Activated T-cell treated with anti-CD3 and anti-CD28 coated beads, Interleukin-2, amount 50 U/mL, for 24 hours (primary cell): ENCODE measurements around the gene FAM72B.
"Not testable (repeated sequence)": the region's sequence is repeated elsewhere in the genome, so short reads cannot be mapped to it uniquely, and the experiment has no call there.

ENCODE experiments used
- DNase-seq: peaks from one replicate; pipeline ENCODE4 v3.0.0-alpha.2; 2020
- H3K27ac Mint-ChIP-seq: 2 replicates; pipeline ENCODE4 v1.8.0; 2020; ENCODE audit warnings: mild to moderate bottlenecking, mixed read lengths
- H3K27me3 Mint-ChIP-seq: 2 replicates; pipeline ENCODE4 v1.8.0; 2020; ENCODE audit warnings: mixed read lengths
- H3K36me3 Mint-ChIP-seq: 2 replicates; pipeline ENCODE4 v1.8.0; 2020; ENCODE audit warnings: low read depth, mixed read lengths
- H3K4me1 Mint-ChIP-seq: 2 replicates; pipeline ENCODE4 v1.8.0; 2020; ENCODE audit warnings: low read depth, mixed read lengths
- H3K4me3 Mint-ChIP-seq: 2 replicates; pipeline ENCODE4 v1.8.0; 2020; ENCODE audit warnings: mild to moderate bottlenecking, moderate library complexity, mixed read lengths
- H3K9me3 Mint-ChIP-seq: 2 replicates; pipeline ENCODE4 v1.8.0; 2020; ENCODE audit warnings: mixed read lengths

Gene FAM72B

DNA sequence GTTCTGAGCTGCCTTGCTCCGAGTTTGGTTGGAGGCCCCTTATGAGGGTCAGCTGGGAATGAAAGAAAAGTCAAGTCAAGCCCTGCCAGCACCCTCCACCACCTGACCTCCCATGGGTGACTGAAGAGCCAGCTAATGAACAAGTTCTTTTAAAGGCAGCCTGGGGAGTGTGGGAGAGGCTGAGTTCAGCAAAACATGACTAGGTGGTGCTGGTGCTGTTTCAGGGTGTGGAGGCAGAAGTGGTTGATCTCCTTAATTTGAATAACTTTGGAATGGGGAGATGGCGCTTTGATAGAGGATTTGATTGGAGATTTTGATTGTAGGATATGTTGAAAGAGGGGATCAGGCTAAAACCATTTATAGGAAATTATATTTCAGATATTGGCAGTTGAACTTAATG lies 23.2 kb upstream of the FAM72B start:
- H3K27ac Mint-ChIP-seq, H3K9me3 Mint-ChIP-seq, H3K4me3 Mint-ChIP-seq, H3K27me3 Mint-ChIP-seq, H3K4me1 Mint-ChIP-seq, DNase-seq, H3K36me3 Mint-ChIP-seq: not testable (repeated sequence)

GRCh38 chr1:121205786-121206711 lies 21.9 kb upstream of the FAM72B start:
- not testable (repeated sequence) for DNase-seq, H3K27me3 Mint-ChIP-seq, H3K4me1 Mint-ChIP-seq, H3K36me3 Mint-ChIP-seq, H3K9me3 Mint-ChIP-seq, H3K4me3 Mint-ChIP-seq, H3K27ac Mint-ChIP-seq

DNA sequence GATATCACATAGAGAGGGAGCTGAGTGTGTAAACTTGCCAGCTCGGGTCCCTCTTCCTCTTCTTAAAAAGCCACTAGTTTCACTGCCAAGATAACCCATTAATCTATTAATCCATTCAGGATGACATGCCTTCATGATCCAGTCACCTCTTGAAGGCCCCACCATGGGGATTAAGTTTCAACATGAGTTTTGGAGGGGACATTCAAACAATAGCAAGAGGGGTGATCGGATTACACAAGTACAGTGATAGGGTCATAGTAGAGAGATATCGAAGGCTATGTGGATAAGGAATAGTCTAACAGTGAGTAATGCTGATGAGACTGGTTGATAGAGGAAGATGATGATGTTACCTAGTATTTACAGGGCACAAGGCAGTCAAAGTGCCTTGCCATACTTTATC lies 18.8 kb upstream of the FAM72B start:
- H3K4me3 Mint-ChIP-seq, H3K36me3 Mint-ChIP-seq, H3K27me3 Mint-ChIP-seq, H3K27ac Mint-ChIP-seq, DNase-seq, H3K9me3 Mint-ChIP-seq, H3K4me1 Mint-ChIP-seq: not testable (repeated sequence)

DNA sequence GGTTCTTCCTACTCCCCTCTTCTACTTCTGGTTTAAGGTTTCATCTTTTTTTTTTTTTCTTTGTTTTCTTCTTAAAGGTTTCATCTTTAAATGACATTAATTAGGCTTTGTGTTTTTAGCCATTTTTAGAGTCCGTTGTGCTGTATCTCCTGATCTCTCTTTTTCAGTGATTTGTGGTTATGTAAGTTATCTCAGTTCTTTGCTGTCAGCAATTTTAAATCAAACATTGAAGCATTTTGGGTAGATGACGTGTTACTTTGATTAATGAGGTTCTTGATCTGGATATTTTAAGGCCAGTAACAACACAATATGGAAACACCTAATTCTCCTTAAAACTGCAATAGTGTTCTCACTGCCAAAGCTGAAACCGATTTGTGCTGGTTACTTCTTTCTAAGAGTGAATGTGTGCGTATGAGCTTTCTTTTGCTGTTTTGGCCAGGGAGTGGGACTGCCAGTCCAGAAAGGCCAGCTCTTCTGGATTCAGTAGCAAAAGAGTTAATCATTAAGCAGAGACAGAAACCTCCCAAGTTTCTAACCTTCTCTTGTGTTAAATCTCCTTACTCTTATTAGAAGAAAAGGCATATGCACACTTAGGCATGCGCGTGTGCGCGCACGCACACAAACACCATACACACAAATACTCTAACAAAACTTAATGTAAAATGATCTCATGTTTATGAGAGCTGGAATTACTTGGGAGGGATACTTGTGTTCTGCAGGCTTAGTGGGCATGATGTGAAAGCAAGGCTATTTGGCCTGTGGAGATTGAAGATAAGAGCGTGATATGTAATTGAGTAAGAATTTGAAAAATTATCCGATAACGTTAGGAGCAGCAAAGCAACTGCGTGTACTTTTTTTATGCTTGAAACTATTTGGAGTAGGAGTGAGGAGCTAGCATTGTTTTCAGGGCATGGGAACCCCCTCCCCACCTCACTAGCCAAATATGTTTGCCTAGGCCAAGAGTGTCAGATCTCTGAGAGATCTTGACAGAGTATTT lies 17.1 kb upstream of the FAM72B start:
- not testable (repeated sequence) for H3K9me3 Mint-ChIP-seq, DNase-seq, H3K4me3 Mint-ChIP-seq, H3K36me3 Mint-ChIP-seq, H3K27me3 Mint-ChIP-seq, H3K27ac Mint-ChIP-seq, H3K4me1 Mint-ChIP-seq

DNA sequence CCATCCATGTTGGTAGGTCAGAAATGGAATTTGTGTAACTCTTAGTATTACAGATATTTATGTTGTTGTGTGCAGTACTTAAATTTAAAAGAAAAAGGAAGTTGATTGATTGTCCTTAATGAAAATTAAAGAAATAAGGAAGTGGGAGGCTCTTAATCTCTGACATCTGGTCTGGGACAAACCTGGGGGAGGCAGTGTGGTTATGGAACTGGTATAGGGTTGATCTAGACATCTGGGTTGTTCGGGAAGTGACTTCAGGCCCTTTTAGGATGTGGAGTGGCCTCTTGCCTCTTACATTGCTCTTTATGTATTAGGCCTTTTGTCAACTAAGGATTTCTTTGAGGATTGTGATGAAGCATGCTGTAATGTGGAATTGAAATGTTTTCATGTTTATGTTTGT lies 16.1 kb upstream of the FAM72B start:
- not testable (repeated sequence) for DNase-seq, H3K4me1 Mint-ChIP-seq, H3K36me3 Mint-ChIP-seq, H3K27me3 Mint-ChIP-seq, H3K4me3 Mint-ChIP-seq, H3K27ac Mint-ChIP-seq, H3K9me3 Mint-ChIP-seq

GRCh38 chr1:121199763-121200162 lies 15.6 kb upstream of the FAM72B start:
- H3K27ac Mint-ChIP-seq, H3K4me3 Mint-ChIP-seq, H3K27me3 Mint-ChIP-seq, DNase-seq, H3K9me3 Mint-ChIP-seq, H3K4me1 Mint-ChIP-seq, H3K36me3 Mint-ChIP-seq: not testable (repeated sequence)

DNA sequence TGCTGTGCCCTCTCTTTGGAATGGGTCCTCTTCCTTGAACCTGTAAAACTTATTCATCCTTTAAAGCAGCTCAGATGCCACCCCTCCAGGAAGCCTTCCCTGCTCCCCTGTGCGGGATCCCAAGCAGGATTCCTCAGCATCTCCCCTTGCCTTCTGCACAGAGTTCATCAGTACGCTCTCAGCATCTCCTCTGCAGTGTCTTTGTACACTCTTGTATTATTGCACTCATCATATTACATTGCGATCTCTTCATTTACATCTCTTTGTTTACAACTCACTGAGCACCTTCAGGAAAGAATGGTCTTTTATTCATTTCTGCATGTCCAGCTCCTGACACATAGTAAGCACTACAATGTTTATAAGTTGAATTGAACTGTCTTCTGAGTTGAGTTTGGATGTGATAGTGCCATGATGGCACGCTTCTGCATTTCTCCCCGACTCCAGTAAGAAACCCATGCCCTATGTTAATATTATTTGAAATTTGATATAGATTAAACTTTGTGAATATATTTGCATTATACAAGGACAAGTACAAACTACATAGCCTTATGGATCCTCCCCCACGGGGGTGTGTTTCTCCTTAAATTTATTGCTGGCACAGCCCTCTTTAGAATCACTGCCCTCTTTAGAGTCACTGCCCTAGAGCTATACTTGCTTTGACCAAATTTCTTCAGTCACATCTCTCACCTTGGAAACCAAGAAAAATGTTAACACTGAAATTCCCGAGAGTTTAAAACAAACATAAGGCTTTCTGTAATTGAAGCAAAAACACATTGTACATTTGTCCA lies 13.1 kb upstream of the FAM72B start:
- H3K27me3 Mint-ChIP-seq, DNase-seq, H3K4me3 Mint-ChIP-seq, H3K9me3 Mint-ChIP-seq, H3K27ac Mint-ChIP-seq, H3K36me3 Mint-ChIP-seq, H3K4me1 Mint-ChIP-seq: not testable (repeated sequence)

- not testable (repeated sequence) for H3K36me3 Mint-ChIP-seq, H3K27ac Mint-ChIP-seq, H3K4me3 Mint-ChIP-seq
Observed at GRCh38 chr1:121192512-121192911, 8.4 kb upstream of the FAM72B start.

GRCh38 chr1:121187914-121188313 lies 3.8 kb upstream of the FAM72B start:
- not testable (repeated sequence) for H3K9me3 Mint-ChIP-seq, H3K27me3 Mint-ChIP-seq, H3K4me1 Mint-ChIP-seq, DNase-seq, H3K36me3 Mint-ChIP-seq, H3K27ac Mint-ChIP-seq
- peak overlapping the region; percentile 41 for H3K4me3 Mint-ChIP-seq

More at GRCh38 chr1:121192512-121192911, 8.4 kb upstream of the FAM72B start:
- not testable (repeated sequence) for DNase-seq, H3K4me1 Mint-ChIP-seq, H3K27me3 Mint-ChIP-seq, H3K9me3 Mint-ChIP-seq

DNA sequence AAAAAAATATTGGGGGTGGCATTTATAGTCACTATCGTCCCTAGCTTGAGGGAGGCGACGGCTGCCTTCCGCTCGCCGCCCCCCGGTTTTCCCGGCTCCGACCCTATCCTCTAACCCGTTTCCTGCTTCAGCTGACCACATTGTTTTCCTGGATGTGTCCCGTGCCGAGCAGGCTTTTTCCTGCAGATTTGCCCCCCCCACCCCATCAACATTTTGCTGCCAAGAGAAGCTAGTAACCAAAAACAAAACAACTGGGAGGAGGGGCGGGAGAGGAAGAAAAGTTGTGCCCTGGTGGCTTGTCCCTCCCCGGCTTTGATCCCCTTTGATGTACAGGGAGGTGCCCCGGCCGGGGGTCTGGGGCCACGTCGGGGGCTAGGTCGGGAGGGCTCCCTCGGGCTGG lies 2.1 kb upstream of the FAM72B start:
- H3K4me3 Mint-ChIP-seq, H3K27ac Mint-ChIP-seq, H3K4me1 Mint-ChIP-seq, DNase-seq, H3K36me3 Mint-ChIP-seq, H3K27me3 Mint-ChIP-seq, H3K9me3 Mint-ChIP-seq: not testable (repeated sequence)

- Mint-ChIP-seq H3K4me3 (peak overlapping the region; percentile 81), H3K27ac (peak overlapping the region; percentile 93)
- H3K36me3 Mint-ChIP-seq, H3K27me3 Mint-ChIP-seq, DNase-seq, H3K4me1 Mint-ChIP-seq, H3K9me3 Mint-ChIP-seq: not testable (repeated sequence)
Observed at GRCh38 chr1:121185140-121185708, 1.1 kb upstream of the FAM72B start.

DNA sequence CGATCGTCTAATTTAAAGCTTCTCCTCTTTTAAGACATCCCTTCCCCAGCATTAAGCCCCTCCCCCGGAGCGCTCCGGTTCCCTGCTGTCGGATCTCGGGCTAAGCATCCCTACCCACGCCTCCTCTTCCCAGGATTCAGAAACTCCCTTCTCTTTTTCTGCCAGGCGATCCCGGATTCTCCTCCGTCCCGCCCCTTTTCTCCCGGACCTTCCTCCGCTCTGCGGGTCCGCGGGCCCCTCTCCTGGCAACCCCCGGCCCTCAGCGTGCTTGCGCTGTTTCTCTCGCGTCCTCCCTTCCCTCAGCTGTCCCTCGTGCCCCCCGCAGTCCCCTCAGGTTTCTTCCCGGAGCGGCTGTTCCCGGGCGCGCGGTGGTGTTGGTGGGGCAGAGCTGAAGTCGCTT lies 273 bp downstream of the FAM72B start:
- H3K9me3 Mint-ChIP-seq, H3K27ac Mint-ChIP-seq, H3K4me1 Mint-ChIP-seq, H3K27me3 Mint-ChIP-seq, H3K36me3 Mint-ChIP-seq: not testable (repeated sequence)
- peak; percentile 33 for DNase-seq
- H3K4me3 Mint-ChIP-seq = peak overlapping the region; percentile 50

DNA sequence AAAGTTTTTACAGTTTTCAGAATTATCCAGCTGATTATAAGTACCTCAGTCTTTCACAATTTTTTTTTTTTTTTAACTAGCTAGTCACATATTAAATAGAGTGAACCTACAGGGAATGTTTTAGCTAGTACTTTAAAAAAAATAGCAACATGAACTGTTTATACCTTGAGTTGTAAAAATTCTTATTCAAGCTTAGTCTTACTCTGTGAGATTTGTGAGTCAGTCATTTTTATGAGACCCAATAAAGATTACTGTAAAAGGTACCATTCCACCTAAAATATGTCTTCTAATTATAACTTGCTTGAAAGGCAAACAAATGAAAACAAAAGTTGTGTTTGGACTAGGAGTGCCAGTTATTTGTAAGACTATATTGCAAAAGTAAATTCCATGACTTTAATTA lies 5.9 kb downstream of the FAM72B start:
- not testable (repeated sequence) for H3K27ac Mint-ChIP-seq, H3K4me3 Mint-ChIP-seq, H3K27me3 Mint-ChIP-seq, H3K9me3 Mint-ChIP-seq, DNase-seq, H3K36me3 Mint-ChIP-seq, H3K4me1 Mint-ChIP-seq

DNA sequence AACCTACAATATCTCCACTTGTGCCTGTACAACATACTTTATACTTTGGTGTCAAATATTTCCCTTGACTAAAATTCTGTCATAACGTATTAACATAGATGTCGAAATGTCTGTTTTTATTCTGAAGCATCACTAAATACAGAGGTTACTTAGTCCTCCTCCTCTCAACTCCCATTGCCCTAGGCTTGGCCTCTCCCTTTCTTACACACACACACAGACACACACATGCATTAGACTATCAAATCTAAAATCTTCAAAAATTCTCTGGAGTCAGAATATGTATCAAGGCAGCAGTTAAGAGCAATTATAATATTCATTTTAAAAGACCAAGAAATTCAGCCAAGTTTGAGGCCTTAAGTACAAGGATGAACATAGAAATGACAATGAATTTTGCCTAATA lies 7.5 kb downstream of the FAM72B start:
- not testable (repeated sequence) for H3K27ac Mint-ChIP-seq, H3K27me3 Mint-ChIP-seq, H3K4me1 Mint-ChIP-seq, DNase-seq, H3K4me3 Mint-ChIP-seq, H3K9me3 Mint-ChIP-seq, H3K36me3 Mint-ChIP-seq
